HG02763 (cell line): ENCODE data around the gene RORB.

ENCODE experiments used
- ATAC-seq: cut with Tn5 transposase; IDR thresholded peaks from one replicate; pipeline ENCODE4 v1.9.1; 2021; ENCODE audit warnings: mild to moderate bottlenecking, moderate library complexity; ENCODE audit not compliant: unreplicated experiment

Gene RORB

GRCh38 chr9:74697535-74697934 is 200.4 kb downstream of the RORB start:
- ATAC-seq: no peak

GRCh38 chr9:74711341-74711740 is 214.2 kb downstream of the RORB start:
- ATAC-seq: no peak

- no peak for ATAC-seq
Observed at GRCh38 chr9:74718709-74719108, 221.6 kb downstream of the RORB start.

- ATAC-seq: no peak
Observed at GRCh38 chr9:74719306-74719705, 222.2 kb downstream of the RORB start.

- ATAC-seq: no peak
Observed at GRCh38 chr9:74721696-74722660, 224.8 kb downstream of the RORB start.

GRCh38 chr9:74724317-74724716 is 227.2 kb downstream of the RORB start:
- ATAC-seq: no peak

- ATAC-seq: no peak
Observed at GRCh38 chr9:74726581-74726980, 229.4 kb downstream of the RORB start.

- no peak for ATAC-seq
Observed at GRCh38 chr9:74728176-74728575, 231.0 kb downstream of the RORB start.

- ATAC-seq: no peak
Observed at GRCh38 chr9:74729136-74729695, 232.1 kb downstream of the RORB start.

- no peak for ATAC-seq
Observed at GRCh38 chr9:74735761-74736160, 238.6 kb downstream of the RORB start.

GRCh38 chr9:74736646-74737045 is 239.5 kb downstream of the RORB start:
- no peak for ATAC-seq

GRCh38 chr9:74742191-74742790 is 245.2 kb downstream of the RORB start:
- ATAC-seq: no peak
